ENCODE measurements around the gene NELFA. TPM values are rescaled to one million over a fixed set of nuclear protein-coding genes. Genes with fewer than 3 reads are reported as not detected.

The NELFA gene
- total RNA-seq, 1 experiment from 2014 or later: 55.0 TPM

- Histone ChIP-seq H3K9ac (ENCODE audit: extremely low read depth, insufficient read length, low read length) (no peak overlapping the region), H3K23ac (ENCODE audit: insufficient read length, low read depth, low read length) (no peak overlapping the region), H3K56ac (ENCODE audit: insufficient read length, low read depth, low read length) (no peak overlapping the region), H4K5ac (ENCODE audit: insufficient read length, low read depth, low read length) (no peak overlapping the region), H3K18ac (ENCODE audit: insufficient read length, low read depth, low read length) (no peak overlapping the region), H3K14ac (ENCODE audit: insufficient read depth, low read length) (no peak overlapping the region), H3K27me3 (ENCODE audit: insufficient read depth, low read length) (peaks cover 19% of the 10 kb centered on the region), H3K4me2 (ENCODE audit: insufficient read depth, insufficient read length, low read length) (no peak overlapping the region), H3K9me3 (ENCODE audit: control insufficient read depth, low read depth, low read length) (no peaks in the 10 kb centered on the region), H2BK15ac (ENCODE audit: low read depth, low read length) (no peak overlapping the region), H3K79me1 (ENCODE audit: insufficient read depth, low read depth, low read length, poor library complexity, severe bottlenecking) (no peaks in the 10 kb centered on the region), H4K20me1 (ENCODE audit: control insufficient read depth, insufficient read depth, insufficient read length) (no peaks in the 10 kb centered on the region), H2AFZ (ENCODE audit: low read length) (no peak overlapping the region), H2BK12ac (ENCODE audit: insufficient read length, low read depth, low read length) (no peak overlapping the region), H2BK120ac (ENCODE audit: low read depth, low read length, poor library complexity, severe bottlenecking) (no peak overlapping the region), H4K8ac (replicated peaks; ENCODE audit: insufficient read length, low read depth, low read length) (no peak overlapping the region), H2BK20ac (ENCODE audit: low read depth, low read length, poor library complexity, severe bottlenecking) (no peak overlapping the region), H2AK5ac (ENCODE audit: insufficient read length, low read length) (no peak overlapping the region), H3T11ph (ENCODE audit: low read length) (no peak overlapping the region), H4K91ac (ENCODE audit: insufficient read length, low read depth, low read length) (no peak overlapping the region), H3K23me2 (ENCODE audit: insufficient read length, low read depth, low read length, poor library complexity, severe bottlenecking) (peaks cover 16% of the 10 kb centered on the region), H3K79me2 (ENCODE audit: insufficient read depth, low read length) (no peaks in the 10 kb centered on the region), H3K27ac (ENCODE audit: insufficient read length, low read depth, low read length) (no peak overlapping the region), H3K4ac (ENCODE audit: low read depth, low read length) (no peak overlapping the region), H3K4me1 (ENCODE audit: insufficient read depth, low read length) (no peaks in the 10 kb centered on the region; the same call in 1 of the 2 replicates), H2BK5ac (ENCODE audit: insufficient read length, low read length) (no peak overlapping the region)
- H3K36me3 Mint-ChIP-seq (ENCODE audit: insufficient read depth in 1 of 3, low read depth in 3 of 3): no peaks in the 10 kb centered on the region; a peak in 2 of 7 replicates
- no peak overlapping the region for H3K27ac Mint-ChIP-seq
- H3K4me1 Mint-ChIP-seq: no peaks in the 10 kb centered on the region
- DNase-seq: no peak
- no peak for TF ChIP-seq CTCF (conservative IDR thresholded peaks at IDR 0.05)
- WGBS (ENCODE audit: extremely low coverage, insufficient read length, low lambda C conversion rate): no CpG with 5 or more reads among the region's 18 CpGs
- 0 out of 5 replicates have a peak, but pooled peaks cover 0 to 2% of the 10 kb centered on the region in 2 experiments for H3K9me3 Mint-ChIP-seq
- peak overlapping the region in 1 of 2 experiments; percentile 81; a peak in 1 of 5 replicates for H3K4me3 Mint-ChIP-seq
- H3K27me3 Mint-ChIP-seq (ENCODE audit: low read depth): peaks cover 65% of the 10 kb centered on the region
These were observed 34.8 kb upstream of the NELFA start for GRCh38 chr4:2043396-2044118.

Measured in H9 (cell line).